H1 (cell line): ENCODE measurements around the gene CD81. TPM values are rescaled to one million over a fixed set of nuclear protein-coding genes. Genes with fewer than 3 reads are reported as not detected.

Experiments used
- CTCF ChIA-PET: fragments of 300-600 bp; sonication (Branson Sonifier 250); formaldehyde crosslinking; loops from one replicate; lab custom pipeline; 2021; ENCODE audit not compliant: partially characterized antibody; lab: Charles Lee
- POLR2A ChIA-PET: fragments of 300-600 bp; sonication (Branson Sonifier 250); formaldehyde crosslinking; loops from one replicate; lab custom pipeline; 2021; ENCODE audit warnings: inconsistent platforms; ENCODE audit not compliant: partially characterized antibody; lab: Charles Lee
- DNase-seq, 2 experiments: peaks; one replicate each; pipeline versions ENCODE4 v3.0.0 to v3.0.0-alpha.2; 2010 to 2022; ENCODE audit warnings: low spot score in 2 of 2, low read depth in 1 of 2, mixed read lengths in 1 of 2
- FAIRE-seq: peaks from 2 replicates; lab custom pipeline; 2011; peaks lifted over from hg19 to GRCh38; lab: Jason Lieb, UNC
- H2AFZ ChIP-seq: 2 replicates; pipeline ENCODE4 v1.8.1; 2012; ENCODE audit warnings: low read length, inconsistent platforms
- H2AK5ac ChIP-seq: 2 replicates; pipeline ENCODE4 v1.6.1; 2013; ENCODE audit warnings: low read depth, low read length
- H2BK120ac ChIP-seq: replicated peaks from 2 replicates; pipeline ENCODE3; 2013; ENCODE audit warnings: low read depth, low read length, inconsistent platforms
- H2BK12ac ChIP-seq: 2 replicates; pipeline ENCODE4 v1.6.1; 2013; ENCODE audit warnings: low read depth, low read length
- H2BK15ac ChIP-seq: 2 replicates; pipeline ENCODE4 v1.6.1; 2013; ENCODE audit warnings: low read length
- H2BK20ac ChIP-seq: 2 replicates; pipeline ENCODE4 v1.6.1; 2013; ENCODE audit warnings: low read length
- H2BK5ac ChIP-seq: 2 replicates; pipeline ENCODE4 v1.6.1; 2013; ENCODE audit warnings: low read depth, low read length
- H3K14ac ChIP-seq: 2 replicates; pipeline ENCODE4 v1.6.1; 2013; ENCODE audit warnings: inconsistent platforms; ENCODE audit not compliant: insufficient read length
- H3K18ac ChIP-seq: 2 replicates; pipeline ENCODE4 v1.6.1; 2013; ENCODE audit warnings: low read length; ENCODE audit errors: extremely low read depth
- H3K23ac ChIP-seq: 2 replicates; pipeline ENCODE4 v1.6.1; 2013; ENCODE audit warnings: inconsistent platforms; ENCODE audit not compliant: insufficient read length
- H3K23me2 ChIP-seq: 2 replicates; pipeline ENCODE4 v1.6.1; 2013; ENCODE audit warnings: low read depth, low read length
- H3K27ac ChIP-seq: 2 replicates; pipeline ENCODE4 v1.6.1; 2011; ENCODE audit warnings: low read depth, low read length, inconsistent platforms
- H3K27me3 ChIP-seq, 4 experiments: replicated peaks in 1 of 4; 1 replicate in 1 of 4; 2 replicates in 3 of 4; pipeline versions ENCODE4 v1.6.1 to v1.8.1; 2011 to 2013; ENCODE audit warnings: low read length in 3 of 4, mild to moderate bottlenecking in 3 of 4, inconsistent platforms in 2 of 4, mixed read lengths in 2 of 4, moderate library complexity in 1 of 4; ENCODE audit not compliant: control insufficient read depth in 3 of 4, insufficient read depth in 3 of 4; ENCODE audit errors: extremely low read depth in 1 of 4
- H3K36me3 ChIP-seq, 4 experiments: 2 replicates each; pipeline versions ENCODE4 v1.6.1 to v1.8.1; 2011 to 2013; ENCODE audit warnings: mild to moderate bottlenecking in 4 of 4, low read length in 3 of 4, moderate library complexity in 2 of 4, control low read depth in 1 of 4, inconsistent platforms in 1 of 4; ENCODE audit not compliant: insufficient read depth in 4 of 4, control insufficient read depth in 2 of 4
- H3K4ac ChIP-seq: replicated peaks from 2 replicates; pipeline ENCODE3; 2013; ENCODE audit warnings: low read length, low read depth, mixed read lengths, inconsistent platforms; ENCODE audit not compliant: insufficient read length
- H3K4me1 ChIP-seq, 4 experiments: replicated peaks in 1 of 4; 1 replicate in 1 of 4; 2 replicates in 3 of 4; pipeline versions ENCODE4 v1.6.1 to v1.8.1; 2011 to 2013; ENCODE audit warnings: low read length in 3 of 4, inconsistent platforms in 2 of 4, mixed read lengths in 1 of 4; ENCODE audit not compliant: insufficient read depth in 4 of 4, control insufficient read depth in 3 of 4
- H3K4me2 ChIP-seq, 2 experiments: 2 replicates each; pipeline versions ENCODE4 v1.6.1 to v1.8.1; 2011 to 2013; ENCODE audit warnings: low read depth in 2 of 2, low read length in 2 of 2, control low read depth in 1 of 2, inconsistent platforms in 1 of 2, mild to moderate bottlenecking in 1 of 2; ENCODE audit not compliant: insufficient read depth in 1 of 2
- H3K4me3 ChIP-seq, 4 experiments: fragments of 200-600, 300-600 bp in 1 of 4; sonication (generic), shearing (Covaris generic), sonication (Bioruptor Twin) in 1 of 4; 2 replicates each; pipeline versions ENCODE4 v1.5.1 to v1.8.1; 2011 to 2016; ENCODE audit warnings: low read length in 4 of 4, low read depth in 3 of 4, control low read depth in 2 of 4, inconsistent platforms in 2 of 4, mild to moderate bottlenecking in 2 of 4, mixed read lengths in 1 of 4, moderate library complexity in 1 of 4; ENCODE audit not compliant: insufficient read depth in 2 of 4; ENCODE audit errors: extremely low read depth in 1 of 4
- H3K56ac ChIP-seq: replicated peaks from 2 replicates; pipeline ENCODE3; 2013; ENCODE audit warnings: low read depth, mild to moderate bottlenecking, mixed read lengths, low read length, inconsistent platforms; ENCODE audit not compliant: insufficient read length
- H3K79me1 ChIP-seq: 2 replicates; pipeline ENCODE4 v1.6.1; 2013; ENCODE audit warnings: low read depth, low read length, control low read depth
- H3K79me2 ChIP-seq, 2 experiments: 2 replicates each; pipeline versions ENCODE4 v1.6.1 to v1.8.1; 2012 to 2013; ENCODE audit warnings: low read length in 2 of 2, mild to moderate bottlenecking in 2 of 2, inconsistent platforms in 1 of 2; ENCODE audit not compliant: insufficient read depth in 2 of 2, control insufficient read depth in 1 of 2
- H3K9ac ChIP-seq, 4 experiments: replicated peaks in 1 of 4; 1 replicate in 1 of 4; 2 replicates in 3 of 4; pipeline versions ENCODE4 v1.6.1 to v1.8.1; 2011 to 2013; ENCODE audit warnings: low read depth in 3 of 4, low read length in 3 of 4, control low read depth in 2 of 4, mild to moderate bottlenecking in 2 of 4, moderate library complexity in 2 of 4, inconsistent platforms in 1 of 4; ENCODE audit errors: extremely low read depth in 1 of 4
- H3K9me3 ChIP-seq, 2 experiments: 2 replicates each; pipeline versions ENCODE4 v1.6.1 to v1.8.1; 2012 to 2013; ENCODE audit warnings: mild to moderate bottlenecking in 2 of 2, moderate library complexity in 2 of 2, control low read depth in 1 of 2, inconsistent platforms in 1 of 2, low read depth in 1 of 2, low read length in 1 of 2, mixed read lengths in 1 of 2; ENCODE audit not compliant: insufficient read depth in 2 of 2
- H4K20me1 ChIP-seq, 2 experiments: replicated peaks in 1 of 2; 2 replicates each; pipeline versions ENCODE3 to v1.8.1; 2011 to 2013; ENCODE audit warnings: inconsistent platforms in 2 of 2, low read length in 2 of 2, mild to moderate bottlenecking in 1 of 2; ENCODE audit not compliant: insufficient read depth in 2 of 2, control insufficient read depth in 1 of 2
- H4K5ac ChIP-seq: 2 replicates; pipeline ENCODE4 v1.6.1; 2013; ENCODE audit warnings: low read length, low read depth, mixed read lengths, inconsistent platforms; ENCODE audit not compliant: insufficient read length
- H4K8ac ChIP-seq: 2 replicates; pipeline ENCODE4 v1.8.0; 2013; ENCODE audit warnings: mild to moderate bottlenecking, moderate library complexity, low read length, inconsistent platforms; ENCODE audit not compliant: insufficient read depth; ENCODE audit errors: extremely low read depth
- H4K91ac ChIP-seq: replicated peaks from 2 replicates; pipeline ENCODE3; 2013; ENCODE audit warnings: low read length, mixed read lengths, inconsistent platforms; ENCODE audit not compliant: insufficient read length
- ASH2L ChIP-seq: fragments of 200-600, 300-600 bp; sonication (generic); IDR thresholded peaks from one replicate; pipeline ENCODE4 v1.7.1; 2017; ENCODE audit warnings: low read length
- CBX5 ChIP-seq: fragments of 300-800, 300-1000 bp; sonication (generic); IDR thresholded peaks from 2 replicates; pipeline ENCODE4 v1.7.1; 2016; ENCODE audit warnings: antibody characterized with exemption, low read length, low read depth
- JUN ChIP-seq: IDR thresholded peaks from 2 replicates; pipeline ENCODE4 v1.6.1; 2011; ENCODE audit warnings: low read depth, mild to moderate bottlenecking, improper control_type of control experiment, low read length
- KDM4A ChIP-seq: IDR thresholded peaks from one replicate; pipeline ENCODE4 v1.7.1; 2012; ENCODE audit warnings: low read depth, mild to moderate bottlenecking, moderate library complexity, low read length, inconsistent platforms; ENCODE audit not compliant: severe bottlenecking
- POU5F1 ChIP-seq: IDR thresholded peaks from 2 replicates; pipeline ENCODE4 v1.6.1; 2011; ENCODE audit warnings: low read depth, mild to moderate bottlenecking, low read length, moderate library complexity
- RAD21 ChIP-seq, 2 experiments: IDR thresholded peaks in 1 of 2; conservative IDR thresholded peaks in 1 of 2; 2 replicates each; pipeline ENCODE4 v1.6.1; 2011; ENCODE audit warnings: low read depth in 2 of 2, low read length in 2 of 2, improper control_type of control experiment in 1 of 2, inconsistent platforms in 1 of 2, mild to moderate bottlenecking in 1 of 2, moderate library complexity in 1 of 2
- SAP30 ChIP-seq: fragments of 300-600 bp; sonication (generic); IDR thresholded peaks from 2 replicates; pipeline ENCODE4 v1.7.1; 2012; ENCODE audit warnings: low read length, moderate library complexity, mild to moderate bottlenecking, inconsistent platforms; ENCODE audit not compliant: insufficient read depth, insufficient replicate concordance
- SUZ12 ChIP-seq: fragments of 200-600 bp; sonication (generic); IDR thresholded peaks from 2 replicates; pipeline ENCODE4 v1.6.1; 2012; ENCODE audit warnings: mild to moderate bottlenecking, inconsistent platforms, low read length, moderate library complexity, mixed read lengths
- TCF12 ChIP-seq: IDR thresholded peaks from 2 replicates; pipeline ENCODE4 v1.6.1; 2011; ENCODE audit warnings: low read depth, mild to moderate bottlenecking, low read length
- YY1 ChIP-seq: IDR thresholded peaks from 2 replicates; pipeline ENCODE4 v1.6.1; 2011; ENCODE audit warnings: low read depth, mild to moderate bottlenecking, low read length
- WGBS, 2 experiments: shearing (Covaris generic) in 1 of 2; methylation state at CpG; one replicate each; pipeline versions ENCODE4 v1.1.6 to v1.1.7; 2013 to 2015; ENCODE audit warnings: low lambda C conversion rate in 2 of 2, mixed read lengths in 2 of 2, inconsistent platforms in 1 of 2, low coverage in 1 of 2, missing lambda C conversion rate in 1 of 2; ENCODE audit not compliant: insufficient replicate concordance in 2 of 2, insufficient coverage in 1 of 2, insufficient read length in 1 of 2; ENCODE audit errors: extremely low coverage in 1 of 2, missing lambda C conversion rate in 1 of 2; 5-methylcytosine and 5-hydroxymethylcytosine counted together
- polyA plus RNA-seq, 7 experiments: library from polyadenylated mRNA; depleted of rRNA in 3 of 7; stranded (reverse) in 5 of 7; unstranded in 2 of 7; fragments of >200 nt in 5 of 7; fragments of 200-250 nt in 2 of 7; gene quantifications; 1 replicate in 5 of 7; 2 replicates in 1 of 7; 4 replicates in 1 of 7; pipeline versions ENCODE4 v1.2.1 to v1.2.3, GENCODE V29; 2011 to 2013; ENCODE audit warnings: missing spikeins in 2 of 7, mixed read lengths in 2 of 7
- total RNA-seq: library from RNA; stranded (reverse); fragmentation: NEBNext Ultra II Directional; extraction: Animal tissue kit (Norgen Biotek cat#: 25700); gene quantifications from 2 replicates; pipeline ENCODE4 v1.2.1, GENCODE V29; 2021
- TF ChIP-seq, protein P1 (sequence below): IDR thresholded peaks from 2 replicates; pipeline ENCODE4 v1.6.1; 2012; ENCODE audit warnings: low read length, inconsistent platforms

The CD81 gene
- total and polyA plus RNA-seq, 2 of the 8 experiments (the other 6 are each of a cell fraction or from before 2014, with no cell fraction given) = 238 to 309 TPM

DNA sequence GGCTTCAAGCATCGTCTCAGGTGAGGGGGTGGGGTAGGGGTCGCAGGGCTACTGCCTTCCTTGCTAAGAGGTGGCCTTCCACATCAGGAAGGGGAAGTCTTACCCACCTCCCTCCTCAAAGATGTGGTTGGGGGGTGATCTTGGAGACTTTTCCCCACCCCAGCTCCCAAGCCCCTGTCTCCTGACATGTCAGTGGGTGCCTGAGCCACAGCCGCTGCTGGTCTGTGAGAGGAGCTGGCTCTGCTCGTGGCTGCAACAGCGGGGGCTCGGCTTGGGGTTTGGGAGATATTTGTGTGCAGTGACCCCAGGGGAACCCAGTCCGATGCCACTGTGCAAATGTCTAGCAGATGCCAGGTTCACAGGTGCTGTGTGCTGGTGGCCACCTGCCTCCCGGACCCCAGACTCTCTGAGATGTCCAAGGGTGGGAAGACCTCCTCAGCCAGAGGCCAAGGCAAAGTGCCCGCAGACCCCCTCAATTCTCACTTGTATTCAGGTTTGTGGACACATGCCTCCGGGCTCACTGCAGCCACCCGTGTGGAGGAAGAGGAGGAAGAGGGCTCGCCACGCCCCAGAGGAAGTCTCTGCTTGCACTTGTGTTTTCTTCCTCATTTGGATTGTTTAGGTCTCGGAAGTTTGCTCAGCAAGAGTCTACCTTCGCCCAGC, 69.6 kb downstream of the CD81 start:
- DNase-seq (no peak), FAIRE-seq (no peak)
- Histone ChIP-seq H2AK5ac (no peak overlapping the region), H3K4ac (no peak overlapping the region), H2BK120ac (no peak overlapping the region), H3K4me1 (peaks cover 0 to 3% (median 3%) of the 10 kb centered on the region in 4 experiments; a peak in 2 of 7 replicates), H3K23ac (no peak overlapping the region), H3K4me2 (no peak overlapping the region), H4K8ac (no peak overlapping the region), H3K27me3 (peaks cover 27 to 81% (median 60%) of the 10 kb centered on the region in 4 experiments), H3K4me3 (no peak overlapping the region), H3K79me2 (no peaks in the 10 kb centered on the region), H2BK15ac (no peak overlapping the region), H4K5ac (no peak overlapping the region), H2BK20ac (no peak overlapping the region), H3K27ac (no peak overlapping the region), H2BK12ac (no peak overlapping the region), H3K56ac (no peak overlapping the region), H3K14ac (no peak overlapping the region), H4K20me1 (peaks cover 2 to 3% of the 10 kb centered on the region in 2 experiments), H3K23me2 (peaks cover 7% of the 10 kb centered on the region; the same call in 1 of the 2 replicates), H3K18ac (no peak overlapping the region), H4K91ac (no peak overlapping the region), H3K9me3 (no peaks in the 10 kb centered on the region), H3K9ac (no peak overlapping the region), H2AFZ (no peak overlapping the region), H3K36me3 (no peaks in the 10 kb centered on the region), H3K79me1 (no peaks in the 10 kb centered on the region), H2BK5ac (no peak overlapping the region)
- CTCF ChIA-PET = interaction anchor here (1.1 to 1.4 kb wide), 2 partner anchors 26 to 147 kb away, joined by 3 to 5 read pairs; no protein-coding TSS in a partner anchor
- POLR2A ChIA-PET = no interaction called here
- 92% methylated on average over 14 of the region's 15 CpGs; no CpG with 5 or more reads in 1 of the 2 experiments for WGBS, 2 experiments
- TF ChIP-seq SUZ12 (no peak), ASH2L (no peak), YY1 (no peak), SAP30 (no peak), POU5F1 (no peak), TCF12 (no peak), JUN (no peak), CBX5 (no peak), KDM4A (no peak), RAD21 (IDR thresholded peaks at IDR 0.05 in 1 of 2, conservative IDR thresholded peaks at IDR 0.05 in 1 of 2; ENCODE audit: low read depth in 2 of 2, low read length in 2 of 2) (no peak)
- TF ChIP-seq, protein P1, sequence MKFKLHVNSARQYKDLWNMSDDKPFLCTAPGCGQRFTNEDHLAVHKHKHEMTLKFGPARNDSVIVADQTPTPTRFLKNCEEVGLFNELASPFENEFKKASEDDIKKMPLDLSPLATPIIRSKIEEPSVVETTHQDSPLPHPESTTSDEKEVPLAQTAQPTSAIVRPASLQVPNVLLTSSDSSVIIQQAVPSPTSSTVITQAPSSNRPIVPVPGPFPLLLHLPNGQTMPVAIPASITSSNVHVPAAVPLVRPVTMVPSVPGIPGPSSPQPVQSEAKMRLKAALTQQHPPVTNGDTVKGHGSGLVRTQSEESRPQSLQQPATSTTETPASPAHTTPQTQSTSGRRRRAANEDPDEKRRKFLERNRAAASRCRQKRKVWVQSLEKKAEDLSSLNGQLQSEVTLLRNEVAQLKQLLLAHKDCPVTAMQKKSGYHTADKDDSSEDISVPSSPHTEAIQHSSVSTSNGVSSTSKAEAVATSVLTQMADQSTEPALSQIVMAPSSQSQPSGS = no peak
